ENCODE results near the gene SLC45A1.

SLC45A1 gene

GRCh38 chr1:8356256-8357209 lies 38.6 kb downstream of the SLC45A1 start:
- no peak for DNase-seq (ENCODE audit: low spot score)
- no peak for TF ChIP-seq CTCF (IDR thresholded peaks at IDR 0.05; ENCODE audit: extremely low read depth, missing control alignments)

- no peak for DNase-seq (ENCODE audit: low spot score)
- no peak for TF ChIP-seq CTCF (IDR thresholded peaks at IDR 0.05; ENCODE audit: extremely low read depth, missing control alignments)
Measured at GRCh38 chr1:8357329-8358101, 39.6 kb downstream of the SLC45A1 start.

GRCh38 chr1:8358241-8358896 lies 40.5 kb downstream of the SLC45A1 start:
- DNase-seq (ENCODE audit: low spot score): no peak
- no peak for TF ChIP-seq CTCF (IDR thresholded peaks at IDR 0.05; ENCODE audit: extremely low read depth, missing control alignments)

- TF ChIP-seq CTCF (IDR thresholded peaks at IDR 0.05; ENCODE audit: extremely low read depth, missing control alignments): no peak
- no peak for DNase-seq (ENCODE audit: low spot score)
Measured at GRCh38 chr1:8358897-8359616, 41.1 kb downstream of the SLC45A1 start.

GRCh38 chr1:8359617-8360481 lies 41.9 kb downstream of the SLC45A1 start:
- TF ChIP-seq CTCF (IDR thresholded peaks at IDR 0.05; ENCODE audit: extremely low read depth, missing control alignments): no peak
- DNase-seq (ENCODE audit: low spot score): no peak

GRCh38 chr1:8360493-8361197 lies 42.7 kb downstream of the SLC45A1 start:
- DNase-seq (ENCODE audit: low spot score): no peak

More at GRCh38 chr1:8360493-8361197, 42.7 kb downstream of the SLC45A1 start:
- no peak for TF ChIP-seq CTCF (IDR thresholded peaks at IDR 0.05; ENCODE audit: extremely low read depth, missing control alignments)
